Ishikawa (cell line): ENCODE results near the gene DNASE1L2.
A peak's percentile ranks its signal among the peaks of the same experiment; 100 is the strongest.

Experiments used
- CEBPB ChIP-seq: IDR thresholded peaks from 2 replicates; pipeline ENCODE4 v1.6.1; 2012
- CREB1 ChIP-seq: IDR thresholded peaks from 2 replicates; pipeline ENCODE4 v1.6.1; 2012; ENCODE audit warnings: low read depth
- EGR1 ChIP-seq: IDR thresholded peaks from 2 replicates; pipeline ENCODE4 v1.6.1; 2012
- EP300 ChIP-seq: IDR thresholded peaks from 2 replicates; pipeline ENCODE4 v1.6.1; 2012; ENCODE audit warnings: borderline replicate concordance
- FOXM1 ChIP-seq: IDR thresholded peaks from 2 replicates; pipeline ENCODE4 v1.6.1; 2012; ENCODE audit warnings: low read depth, borderline replicate concordance
- NFIC ChIP-seq: IDR thresholded peaks from 2 replicates; pipeline ENCODE4 v1.6.1; 2012
- RAD21 ChIP-seq: IDR thresholded peaks from 2 replicates; pipeline ENCODE4 v1.6.1; 2012; ENCODE audit warnings: low read depth
- REST ChIP-seq: IDR thresholded peaks from 2 replicates; pipeline ENCODE4 v1.6.1; 2012; ENCODE audit warnings: low read depth, mild to moderate bottlenecking
- TAF1 ChIP-seq: IDR thresholded peaks from 2 replicates; pipeline ENCODE4 v1.6.1; 2012; ENCODE audit warnings: low read depth, mild to moderate bottlenecking
- TCF12 ChIP-seq: IDR thresholded peaks from 2 replicates; pipeline ENCODE4 v1.6.1; 2012; ENCODE audit warnings: low read depth
- TEAD4 ChIP-seq: IDR thresholded peaks from 2 replicates; pipeline ENCODE4 v1.6.1; 2012
- YY1 ChIP-seq: IDR thresholded peaks from 2 replicates; pipeline ENCODE4 v1.6.1; 2012; ENCODE audit warnings: low read depth
- ZBTB7A ChIP-seq: IDR thresholded peaks from 2 replicates; pipeline ENCODE4 v1.6.1; 2012; ENCODE audit warnings: low read depth
- TF ChIP-seq, protein P1 (sequence below): IDR thresholded peaks from 2 replicates; pipeline ENCODE4 v1.6.1; 2012
- TF ChIP-seq, protein P2 (sequence below): IDR thresholded peaks from 2 replicates; pipeline ENCODE4 v1.6.1; 2012

DNASE1L2 gene

GRCh38 chr16:2235695-2236336 lies 428 bp upstream of the DNASE1L2 start:
- TF ChIP-seq REST (no peak), TAF1 (no peak), EGR1 (peak; percentile 28; the same call in 1 of the 2 replicates), ZBTB7A (no peak; the same call in 1 of the 2 replicates), RAD21 (no peak), FOXM1 (no peak)

DNA sequence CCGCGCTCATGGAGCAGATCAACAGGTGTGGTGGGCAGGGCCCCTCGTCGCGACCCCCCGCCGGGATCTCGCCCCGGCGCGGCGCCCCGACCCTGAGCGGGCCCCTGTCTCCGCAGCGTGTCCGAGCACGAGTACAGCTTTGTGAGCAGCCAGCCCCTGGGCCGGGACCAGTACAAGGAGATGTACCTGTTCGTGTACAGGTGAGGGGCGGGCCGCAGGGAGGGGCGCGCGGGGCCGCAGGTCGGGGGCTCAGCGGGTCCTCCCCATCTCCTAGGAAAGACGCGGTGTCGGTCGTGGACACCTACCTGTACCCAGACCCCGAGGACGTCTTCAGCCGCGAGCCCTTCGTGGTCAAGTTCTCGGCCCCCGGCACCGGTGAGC lies 848 bp downstream of the DNASE1L2 start:
- TF ChIP-seq YY1 = no peak
- TF ChIP-seq EP300 = no peak
- TF ChIP-seq ZBTB7A = no peak
- TF ChIP-seq, protein P1, sequence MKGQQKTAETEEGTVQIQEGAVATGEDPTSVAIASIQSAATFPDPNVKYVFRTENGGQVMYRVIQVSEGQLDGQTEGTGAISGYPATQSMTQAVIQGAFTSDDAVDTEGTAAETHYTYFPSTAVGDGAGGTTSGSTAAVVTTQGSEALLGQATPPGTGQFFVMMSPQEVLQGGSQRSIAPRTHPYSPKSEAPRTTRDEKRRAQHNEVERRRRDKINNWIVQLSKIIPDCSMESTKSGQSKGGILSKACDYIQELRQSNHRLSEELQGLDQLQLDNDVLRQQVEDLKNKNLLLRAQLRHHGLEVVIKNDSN = no peak
- no peak for TF ChIP-seq TAF1
- TF ChIP-seq FOXM1 = no peak
- TF ChIP-seq, protein P2, sequence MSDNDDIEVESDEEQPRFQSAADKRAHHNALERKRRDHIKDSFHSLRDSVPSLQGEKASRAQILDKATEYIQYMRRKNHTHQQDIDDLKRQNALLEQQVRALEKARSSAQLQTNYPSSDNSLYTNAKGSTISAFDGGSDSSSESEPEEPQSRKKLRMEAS = no peak
- TF ChIP-seq CEBPB = no peak
- TF ChIP-seq RAD21 = no peak
- no peak for TF ChIP-seq TEAD4
- no peak for TF ChIP-seq TCF12

GRCh38 chr16:2237493-2238149 lies 1.4 kb downstream of the DNASE1L2 start:
- TF ChIP-seq YY1 = no peak
- TF ChIP-seq RAD21 = no peak
- TF ChIP-seq REST = no peak
- no peak for TF ChIP-seq EGR1
- TF ChIP-seq EP300 = no peak
- TF ChIP-seq NFIC = no peak
- TF ChIP-seq, protein P2 = no peak
- no peak for TF ChIP-seq CEBPB
- no peak for TF ChIP-seq TCF12
- TF ChIP-seq CREB1 = no peak
- no peak for TF ChIP-seq FOXM1
- TF ChIP-seq, protein P1 = no peak
- TF ChIP-seq TAF1 = no peak
- TF ChIP-seq ZBTB7A = no peak
- no peak for TF ChIP-seq TEAD4

DNA sequence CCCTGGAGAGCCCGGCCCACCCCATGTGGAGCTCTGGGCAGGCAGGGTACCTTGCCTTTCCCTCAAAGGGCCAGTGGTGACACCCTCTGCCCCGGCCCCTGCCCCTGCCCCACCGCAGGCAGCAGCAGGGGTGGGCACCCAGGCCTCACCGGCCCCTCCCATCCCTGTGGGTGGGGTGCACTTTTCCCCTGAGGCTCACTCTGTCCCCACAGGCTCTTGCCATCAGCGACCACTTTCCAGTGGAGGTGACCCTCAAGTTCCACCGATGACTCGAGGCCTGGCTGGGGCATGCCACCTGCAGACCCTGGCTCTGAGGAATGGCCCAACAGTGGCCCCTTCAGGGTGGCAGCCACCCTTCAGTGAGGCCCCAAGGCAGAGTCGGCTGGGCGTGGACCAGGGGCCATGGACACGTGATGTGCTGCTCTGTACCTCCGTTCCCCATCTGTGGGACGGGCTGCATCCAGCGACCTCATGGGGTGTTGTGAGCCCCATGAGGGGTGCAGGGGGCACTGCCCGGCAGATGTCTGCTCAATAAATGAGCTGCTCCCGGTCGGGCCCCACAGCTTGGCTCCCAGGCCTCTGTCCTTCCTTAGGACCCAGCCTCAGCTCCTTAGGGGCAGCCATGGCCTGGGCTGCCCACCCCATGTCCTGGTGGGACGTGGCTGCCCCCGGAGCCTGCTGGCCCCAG lies 2.0 kb downstream of the DNASE1L2 start:
- TF ChIP-seq FOXM1 (no peak), TCF12 (no peak), NFIC (no peak), CREB1 (no peak), EGR1 (no peak), TEAD4 (no peak), CEBPB (no peak), EP300 (no peak), ZBTB7A (no peak), YY1 (no peak), RAD21 (no peak), REST (no peak), TAF1 (no peak)
- TF ChIP-seq, protein P2 = no peak
- TF ChIP-seq, protein P1 = no peak
